HEK293 (cell line): Measurements from ENCODE around the gene FRMD4B.

Experiments used
- CTCF ChIA-PET: fragments of 350-600 bp; formaldehyde crosslinking; extraction: SDS; loops from one replicate; lab custom pipeline; 2021; ENCODE audit warnings: antibody characterized with exemption; lab: Yijun Ruan, JAX
- POLR2A ChIA-PET: fragments of 300-600 bp; formaldehyde crosslinking; extraction: SDS; loops from one replicate; lab custom pipeline; 2020; ENCODE audit warnings: antibody characterized with exemption, inconsistent platforms; lab: Yijun Ruan, JAX
- H3K27ac ChIP-seq: fragments of 200-500 bp; sonication (Bioruptor generic); 2 replicates; pipeline ENCODE4 v1.5.1; 2014; ENCODE audit warnings: low read depth, low read length, control low read depth, inconsistent platforms; ENCODE audit errors: extremely low read depth
- H3K36me3 ChIP-seq, 2 experiments: fragments of 200-500 bp in 1 of 2; sonication (Bioruptor generic) in 1 of 2; 1 replicate in 1 of 2; 2 replicates in 1 of 2; pipeline ENCODE4 v1.5.1; 2014 to 2017; ENCODE audit warnings: inconsistent platforms in 2 of 2, low read length in 2 of 2; ENCODE audit not compliant: control insufficient read depth in 2 of 2, insufficient read depth in 1 of 2
- H3K4me1 ChIP-seq: fragments of 200-500 bp; sonication (Bioruptor generic); 2 replicates; pipeline ENCODE4 v1.5.1; 2014; ENCODE audit warnings: mild to moderate bottlenecking, low read length, inconsistent platforms; ENCODE audit not compliant: control insufficient read depth, insufficient read depth
- H3K4me3 ChIP-seq: 2 replicates; pipeline ENCODE4 v1.5.1; 2011; ENCODE audit warnings: low read depth, mild to moderate bottlenecking, control low read depth, low read length, moderate library complexity
- H3K9me3 ChIP-seq: fragments of 200-500 bp; sonication (Bioruptor generic); 2 replicates; pipeline ENCODE4 v1.5.1; 2014; ENCODE audit warnings: low read depth, low read length, inconsistent platforms; ENCODE audit not compliant: control insufficient read depth, insufficient read depth
- GLI2 ChIP-seq: fragments of 450-650 bp; formaldehyde crosslinking; IDR thresholded peaks from 2 replicates; pipeline ENCODE4; 2017; ENCODE audit warnings: missing biosample characterization, missing genetic modification characterization, low read depth, borderline replicate concordance
- MYNN ChIP-seq: fragments of 450-650 bp; formaldehyde crosslinking; IDR thresholded peaks from 2 replicates; pipeline ENCODE4 v1.5.1; 2016; ENCODE audit warnings: missing biosample characterization, missing genetic modification characterization, borderline replicate concordance
- MZF1 ChIP-seq: fragments of 450-650 bp; formaldehyde crosslinking; IDR thresholded peaks from 2 replicates; pipeline ENCODE4 v1.5.1; 2017; ENCODE audit warnings: missing biosample characterization, missing genetic modification characterization, borderline replicate concordance
- TCF7L2 ChIP-seq: IDR thresholded peaks from 2 replicates; pipeline ENCODE4 v1.6.1; 2011; ENCODE audit warnings: low read depth, mild to moderate bottlenecking, inconsistent platforms, low read length, moderate library complexity, borderline replicate concordance
- ZBTB21 ChIP-seq: fragments of 450-650 bp; formaldehyde crosslinking; IDR thresholded peaks from 2 replicates; pipeline ENCODE4 v1.5.1; 2017; ENCODE audit warnings: missing biosample characterization, missing genetic modification characterization
- ZBTB7A ChIP-seq: fragments of 450-650 bp; formaldehyde crosslinking; IDR thresholded peaks from 2 replicates; pipeline ENCODE4 v1.5.1; 2016; ENCODE audit warnings: low read depth, missing biosample characterization, missing genetic modification characterization
- ZBTB8A ChIP-seq: fragments of 450-650 bp; formaldehyde crosslinking; IDR thresholded peaks from 2 replicates; pipeline ENCODE4 v1.5.1; 2016; ENCODE audit warnings: missing biosample characterization, missing genetic modification characterization
- ZFHX2 ChIP-seq: fragments of 450-650 bp; formaldehyde crosslinking; conservative IDR thresholded peaks from 2 replicates; pipeline ENCODE4 v1.5.1; 2016; ENCODE audit warnings: missing biosample characterization, missing genetic modification characterization
- ZNF2 ChIP-seq: fragments of 450-650 bp; formaldehyde crosslinking; IDR thresholded peaks from 2 replicates; pipeline ENCODE4 v1.5.1; 2016; ENCODE audit warnings: missing biosample characterization, missing genetic modification characterization
- ZNF223 ChIP-seq: fragments of 450-650 bp; formaldehyde crosslinking; IDR thresholded peaks from 2 replicates; pipeline ENCODE4 v1.5.1; 2016; ENCODE audit warnings: missing biosample characterization, missing genetic modification characterization
- ZNF544 ChIP-seq: fragments of 450-650 bp; formaldehyde crosslinking; IDR thresholded peaks from 2 replicates; pipeline ENCODE4 v1.5.0; 2017; ENCODE audit warnings: missing biosample characterization, missing genetic modification characterization
- ZNF555 ChIP-seq: fragments of 450-650 bp; formaldehyde crosslinking; conservative IDR thresholded peaks from 2 replicates; pipeline ENCODE4 v1.5.1; 2017; ENCODE audit warnings: missing biosample characterization, mild to moderate bottlenecking, missing genetic modification characterization, inconsistent platforms
- ZNF585B ChIP-seq: fragments of 450-650 bp; formaldehyde crosslinking; IDR thresholded peaks from 2 replicates; pipeline ENCODE4 v1.5.1; 2016; ENCODE audit warnings: missing biosample characterization, missing genetic modification characterization
- ZNF830 ChIP-seq: fragments of 450-650 bp; IDR thresholded peaks from 2 replicates; pipeline ENCODE4 v1.5.0; 2018; ENCODE audit warnings: missing biosample characterization, missing genetic modification characterization, low read depth, mild to moderate bottlenecking, moderate library complexity
- ZXDB ChIP-seq: fragments of 450-650 bp; formaldehyde crosslinking; IDR thresholded peaks from 2 replicates; pipeline ENCODE4 v1.5.1; 2016; ENCODE audit warnings: missing biosample characterization, missing genetic modification characterization
- TF ChIP-seq, protein P1 (sequence below): fragments of 450-650 bp; formaldehyde crosslinking; IDR thresholded peaks from 2 replicates; pipeline ENCODE4 v1.5.1; 2017; ENCODE audit warnings: missing biosample characterization, missing genetic modification characterization
- TF ChIP-seq, protein P2 (sequence below): fragments of 450-650 bp; formaldehyde crosslinking; IDR thresholded peaks from 2 replicates; pipeline ENCODE4 v1.5.1; 2016; ENCODE audit warnings: missing biosample characterization, missing genetic modification characterization
- TF ChIP-seq, protein P3 (sequence below): fragments of 450-650 bp; formaldehyde crosslinking; optimal IDR thresholded peaks from 2 replicates; pipeline ENCODE3; 2016; ENCODE audit warnings: missing biosample characterization, mild to moderate bottlenecking, missing genetic modification characterization

Gene FRMD4B

DNA sequence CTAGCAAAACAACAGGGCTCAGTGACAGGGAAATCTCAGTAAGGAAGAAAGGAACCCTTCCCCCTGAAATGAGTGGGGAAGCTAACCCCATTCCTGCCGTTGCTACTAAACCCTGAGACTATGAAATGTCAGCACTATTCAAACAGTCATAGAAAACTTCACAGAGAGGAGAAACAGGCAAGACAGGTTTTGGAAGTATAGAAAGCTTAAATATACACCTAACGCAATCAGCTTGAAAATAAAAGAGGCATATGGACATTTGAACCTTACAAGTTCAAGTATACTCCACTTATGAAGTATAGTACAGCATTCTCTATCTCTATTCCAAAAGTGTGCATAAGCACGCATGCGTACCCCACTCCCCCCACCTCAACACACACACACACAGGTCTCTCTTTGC is 17.6 kb upstream of the FRMD4B start:
- Histone ChIP-seq H3K9me3 (no peaks in the 10 kb centered on the region), H3K27ac (no peak overlapping the region)
- TF ChIP-seq, protein P1, sequence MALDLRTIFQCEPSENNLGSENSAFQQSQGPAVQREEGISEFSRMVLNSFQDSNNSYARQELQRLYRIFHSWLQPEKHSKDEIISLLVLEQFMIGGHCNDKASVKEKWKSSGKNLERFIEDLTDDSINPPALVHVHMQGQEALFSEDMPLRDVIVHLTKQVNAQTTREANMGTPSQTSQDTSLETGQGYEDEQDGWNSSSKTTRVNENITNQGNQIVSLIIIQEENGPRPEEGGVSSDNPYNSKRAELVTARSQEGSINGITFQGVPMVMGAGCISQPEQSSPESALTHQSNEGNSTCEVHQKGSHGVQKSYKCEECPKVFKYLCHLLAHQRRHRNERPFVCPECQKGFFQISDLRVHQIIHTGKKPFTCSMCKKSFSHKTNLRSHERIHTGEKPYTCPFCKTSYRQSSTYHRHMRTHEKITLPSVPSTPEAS, result no peak
- TF ChIP-seq ZNF555 (tag by site-specific recombination), result no peak
- no peak for TF ChIP-seq MZF1 (tag by site-specific recombination)
- TF ChIP-seq, all 188 proteins: peak for 0
- ChIA-PET POLR2A (no interaction called here), CTCF (no interaction called here)
- Histone ChIP-seq H3K36me3 (no peaks in the 10 kb centered on the region), H3K4me3 (no peak overlapping the region), H3K4me1 (no peaks in the 10 kb centered on the region)

DNA sequence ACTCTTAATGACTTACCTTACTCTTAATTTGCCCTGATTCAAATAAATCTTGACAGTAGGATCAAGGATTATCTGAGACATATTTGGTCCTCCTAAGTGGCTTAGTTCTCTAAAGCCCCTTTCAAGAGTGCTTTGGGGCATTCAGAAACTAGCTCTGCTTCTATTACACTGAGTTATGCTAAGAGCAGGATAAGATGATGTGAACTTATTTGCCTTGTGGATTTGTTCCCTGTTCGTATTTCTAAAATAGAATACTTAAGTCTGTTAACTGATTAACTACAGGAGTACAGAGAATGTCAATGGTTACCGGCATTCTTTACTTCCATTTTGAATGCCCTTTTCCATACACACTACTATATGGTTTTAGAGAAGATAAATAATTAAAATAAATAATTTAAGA is 14.8 kb upstream of the FRMD4B start:
- no peaks in the 10 kb centered on the region for H3K4me1 ChIP-seq
- no peak overlapping the region for H3K27ac ChIP-seq
- POLR2A ChIA-PET, result no interaction called here
- TF ChIP-seq ZBTB21 (tag by site-specific recombination) (no peak), ZNF585B (no peak), ZBTB8A (no peak), ZFHX2 (tag by site-specific recombination) (no peak), ZXDB (no peak), ZBTB7A (tag by site-specific recombination) (no peak), ZNF830 (tag by site-specific recombination) (no peak), ZNF2 (tag by site-specific recombination) (no peak), MYNN (tag by site-specific recombination) (no peak), ZNF544 (no peak)
- TF ChIP-seq, protein P2, sequence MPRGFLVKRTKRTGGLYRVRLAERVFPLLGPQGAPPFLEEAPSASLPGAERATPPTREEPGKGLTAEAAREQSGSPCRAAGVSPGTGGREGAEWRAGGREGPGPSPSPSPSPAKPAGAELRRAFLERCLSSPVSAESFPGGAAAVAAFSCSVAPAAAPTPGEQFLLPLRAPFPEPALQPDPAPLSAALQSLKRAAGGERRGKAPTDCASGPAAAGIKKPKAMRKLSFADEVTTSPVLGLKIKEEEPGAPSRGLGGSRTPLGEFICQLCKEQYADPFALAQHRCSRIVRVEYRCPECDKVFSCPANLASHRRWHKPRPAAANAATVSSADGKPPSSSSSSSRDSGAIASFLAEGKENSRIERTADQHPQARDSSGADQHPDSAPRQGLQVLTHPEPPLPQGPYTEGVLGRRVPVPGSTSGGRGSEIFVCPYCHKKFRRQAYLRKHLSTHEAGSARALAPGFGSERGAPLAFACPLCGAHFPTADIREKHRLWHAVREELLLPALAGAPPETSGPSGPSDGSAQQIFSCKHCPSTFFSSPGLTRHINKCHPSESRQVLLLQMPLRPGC, result no peak
- TF ChIP-seq, protein P3, sequence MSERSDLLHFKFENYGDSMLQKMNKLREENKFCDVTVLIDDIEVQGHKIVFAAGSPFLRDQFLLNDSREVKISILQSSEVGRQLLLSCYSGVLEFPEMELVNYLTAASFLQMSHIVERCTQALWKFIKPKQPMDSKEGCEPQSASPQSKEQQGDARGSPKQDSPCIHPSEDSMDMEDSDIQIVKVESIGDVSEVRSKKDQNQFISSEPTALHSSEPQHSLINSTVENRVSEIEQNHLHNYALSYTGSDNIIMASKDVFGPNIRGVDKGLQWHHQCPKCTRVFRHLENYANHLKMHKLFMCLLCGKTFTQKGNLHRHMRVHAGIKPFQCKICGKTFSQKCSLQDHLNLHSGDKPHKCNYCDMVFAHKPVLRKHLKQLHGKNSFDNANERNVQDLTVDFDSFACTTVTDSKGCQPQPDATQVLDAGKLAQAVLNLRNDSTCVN (tag by site-specific recombination), result no peak
- no peaks in the 10 kb centered on the region for H3K9me3 ChIP-seq
- no peak overlapping the region for H3K4me3 ChIP-seq
- no peaks in the 10 kb centered on the region for H3K36me3 ChIP-seq
- CTCF ChIA-PET, result no interaction called here

DNA sequence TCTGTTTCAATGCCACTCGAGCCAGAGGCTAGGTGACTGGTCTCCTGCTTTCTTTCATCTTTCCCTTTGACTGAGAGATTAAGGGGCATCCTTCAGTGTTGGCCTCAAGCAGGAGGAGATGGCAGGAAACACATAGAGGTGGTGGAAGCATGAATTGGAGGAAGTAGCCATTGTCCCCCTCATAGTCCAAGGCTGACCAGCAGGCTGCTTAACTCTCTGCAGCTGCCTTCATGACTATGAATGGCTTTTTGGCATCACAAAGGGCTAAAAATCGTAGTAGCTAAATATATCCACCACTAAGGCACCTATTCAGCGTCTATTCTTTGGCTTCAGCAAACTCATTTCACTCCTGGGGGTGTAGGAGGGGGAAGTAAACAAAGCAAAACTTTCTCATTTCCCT is 7.0 kb upstream of the FRMD4B start:
- TF ChIP-seq GLI2 (tag by site-specific recombination) (no peak), TCF7L2 (no peak), ZNF223 (tag by site-specific recombination) (no peak)
- POLR2A ChIA-PET, result no interaction called here
- Histone ChIP-seq H3K27ac (no peak overlapping the region), H3K36me3 (no peaks in the 10 kb centered on the region), H3K4me3 (no peak overlapping the region), H3K9me3 (no peaks in the 10 kb centered on the region), H3K4me1 (no peaks in the 10 kb centered on the region)
- CTCF ChIA-PET, result no interaction called here
